CMK (cell line): ENCODE measurements around the gene A2ML1.
A peak's percentile ranks its signal among the peaks of the same experiment; 100 is the strongest.
"Not testable (repeated sequence)": the region's sequence is repeated elsewhere in the genome, so short reads cannot be mapped to it uniquely, and the experiment has no call there.

Experiments used
- DNase-seq: peaks from one replicate; pipeline ENCODE4 v3.0.0-alpha.2; 2010; ENCODE audit warnings: low read depth

Gene A2ML1

DNA sequence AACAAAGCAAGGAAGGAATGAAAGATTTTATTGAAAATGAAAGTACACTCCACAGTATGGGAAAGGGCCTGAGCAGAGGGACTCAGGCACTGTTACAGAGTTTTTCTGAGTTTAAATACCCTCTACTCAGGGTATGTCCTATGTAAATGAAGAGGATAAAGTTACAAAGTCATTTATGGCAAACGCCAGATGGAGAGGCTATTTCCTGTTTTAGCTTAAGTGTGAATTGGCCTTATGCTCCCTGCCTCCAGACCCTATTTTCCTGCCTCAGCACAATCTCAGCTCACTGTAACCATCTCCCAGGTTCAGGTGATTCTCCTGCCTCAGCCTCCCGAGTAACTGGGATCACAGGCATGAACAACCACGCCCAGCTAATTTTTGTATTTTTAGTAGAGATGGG, 85.1 kb downstream of the A2ML1 start:
- DNase-seq = no peak

DNA sequence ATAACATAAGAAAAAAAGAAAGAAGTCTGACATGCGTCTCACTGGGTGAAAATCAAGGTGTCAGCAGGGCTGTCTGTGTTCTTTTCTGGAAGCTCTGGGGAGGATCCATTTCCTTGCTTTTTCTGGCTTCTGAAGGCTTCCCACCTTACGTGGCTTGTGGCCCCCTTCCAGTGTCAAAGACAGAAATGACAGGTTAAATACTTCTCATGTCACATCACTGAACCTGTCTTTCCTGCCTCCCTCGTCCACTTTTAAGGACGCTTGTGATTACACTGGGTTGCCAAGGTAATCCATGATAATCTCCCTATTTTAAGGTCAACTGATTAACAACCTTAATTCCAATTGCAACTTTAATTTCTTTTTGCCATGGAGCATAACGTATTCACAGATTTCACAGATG, 87.3 kb downstream of the A2ML1 start:
- no peak for DNase-seq

DNA sequence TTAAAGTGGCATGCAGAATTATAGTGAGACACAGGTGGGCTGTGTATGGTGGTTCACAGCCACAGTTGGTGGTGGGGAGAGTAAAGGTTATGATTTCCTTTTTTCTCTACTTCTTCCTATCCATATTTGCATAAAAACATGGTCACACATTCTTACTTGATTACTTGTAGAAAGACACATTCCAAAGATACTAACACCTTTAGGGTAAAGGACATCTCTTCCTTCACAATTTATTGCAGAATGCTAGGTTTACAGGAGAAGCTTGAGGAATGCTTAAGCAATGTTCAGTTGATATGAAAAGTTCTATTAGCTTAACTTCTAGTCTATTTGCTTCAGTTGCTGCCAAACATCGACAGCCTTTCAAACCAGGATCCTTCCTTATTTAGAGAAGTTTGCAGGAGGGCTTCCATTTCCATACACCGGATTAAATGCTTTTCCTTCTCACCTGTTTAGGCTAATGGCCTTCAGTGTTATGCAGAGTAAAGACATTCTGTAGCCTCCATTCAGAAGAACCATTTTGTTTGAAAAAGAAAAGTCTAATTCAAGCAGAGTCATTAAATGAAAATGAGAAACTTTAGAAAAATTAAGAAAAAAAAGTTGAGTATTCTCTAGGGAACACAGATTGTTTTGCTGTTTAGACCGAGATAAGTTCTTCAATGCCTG, 89.3 kb downstream of the A2ML1 start:
- no peak for DNase-seq

DNA sequence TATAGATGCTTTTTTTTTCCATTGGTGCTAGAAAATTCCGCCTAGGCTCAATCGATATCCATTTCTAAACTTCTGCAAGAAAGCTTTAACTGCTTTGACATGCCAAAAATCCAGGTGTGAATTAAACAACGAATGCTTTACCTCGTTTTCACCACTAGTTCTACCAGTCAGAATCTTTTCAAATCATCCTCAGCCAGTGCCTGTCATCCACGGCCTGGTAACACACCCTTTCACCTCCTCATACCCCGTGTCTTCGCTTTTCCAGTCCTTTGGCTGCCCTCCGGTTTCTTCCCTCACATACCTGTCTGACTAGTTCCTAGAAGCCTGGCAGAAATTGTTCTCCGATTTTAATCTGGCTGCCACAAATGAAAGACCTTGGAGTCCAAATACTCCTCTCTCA, 90.5 kb downstream of the A2ML1 start:
- DNase-seq = no peak

DNA sequence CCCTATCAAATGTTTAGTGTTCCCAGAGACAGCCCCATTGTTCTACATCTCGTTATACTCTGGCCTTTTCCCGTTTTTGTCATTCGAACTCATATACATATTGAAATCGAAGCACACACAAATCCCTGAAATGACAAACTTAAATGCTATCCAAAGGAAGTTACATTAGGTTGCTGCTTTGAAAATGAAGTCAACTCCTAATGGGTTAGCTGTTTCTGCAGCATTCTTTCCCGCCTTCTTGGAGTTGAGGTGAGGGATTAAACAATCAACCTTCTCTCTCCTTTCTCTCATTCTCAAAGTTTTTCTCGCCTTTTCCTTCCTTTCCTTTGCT, 91.2 kb downstream of the A2ML1 start:
- DNase-seq = no peak

DNA sequence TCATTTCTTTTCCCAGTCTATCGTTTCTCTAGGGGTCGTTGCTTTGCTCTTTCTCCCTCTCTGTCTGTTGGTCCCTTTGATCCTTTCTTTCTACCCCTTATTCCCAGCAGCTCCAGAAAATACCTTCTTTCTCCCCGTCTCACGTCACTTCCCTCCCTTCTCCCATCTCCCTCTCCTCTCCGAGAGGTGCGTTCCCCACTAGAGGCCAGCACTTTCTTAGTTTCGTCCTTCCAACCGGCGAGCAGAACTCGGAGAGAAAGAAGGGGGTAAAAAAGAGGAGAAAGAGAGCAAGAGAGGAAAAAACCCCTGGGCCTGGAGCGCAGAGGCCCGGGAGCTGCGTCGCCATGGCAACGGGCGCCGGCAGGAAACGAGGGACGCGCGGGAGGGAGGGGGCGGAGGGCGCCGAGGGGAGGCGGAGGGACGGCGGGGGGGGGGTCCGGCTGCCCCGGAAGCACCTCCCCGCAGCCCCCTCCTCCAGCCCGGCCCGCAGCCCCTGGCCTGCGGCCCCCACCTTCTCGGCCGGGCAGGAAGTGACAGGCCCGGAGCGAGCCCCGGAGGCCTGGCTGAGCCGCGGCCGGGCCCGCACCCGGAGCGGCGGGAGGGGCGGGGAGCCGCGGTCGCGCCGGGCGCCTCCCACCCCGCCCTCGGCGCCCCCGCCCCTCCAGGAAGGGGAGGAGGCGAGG, 91.8 kb downstream of the A2ML1 start, which contains the start of gene PHC1:
PHC1 (plus strand) TSS at position 477 of the 683 bp plus-strand sequence. CDS start 3,169 bp downstream, outside the sequence.
- peak; percentile 52 for DNase-seq

DNA sequence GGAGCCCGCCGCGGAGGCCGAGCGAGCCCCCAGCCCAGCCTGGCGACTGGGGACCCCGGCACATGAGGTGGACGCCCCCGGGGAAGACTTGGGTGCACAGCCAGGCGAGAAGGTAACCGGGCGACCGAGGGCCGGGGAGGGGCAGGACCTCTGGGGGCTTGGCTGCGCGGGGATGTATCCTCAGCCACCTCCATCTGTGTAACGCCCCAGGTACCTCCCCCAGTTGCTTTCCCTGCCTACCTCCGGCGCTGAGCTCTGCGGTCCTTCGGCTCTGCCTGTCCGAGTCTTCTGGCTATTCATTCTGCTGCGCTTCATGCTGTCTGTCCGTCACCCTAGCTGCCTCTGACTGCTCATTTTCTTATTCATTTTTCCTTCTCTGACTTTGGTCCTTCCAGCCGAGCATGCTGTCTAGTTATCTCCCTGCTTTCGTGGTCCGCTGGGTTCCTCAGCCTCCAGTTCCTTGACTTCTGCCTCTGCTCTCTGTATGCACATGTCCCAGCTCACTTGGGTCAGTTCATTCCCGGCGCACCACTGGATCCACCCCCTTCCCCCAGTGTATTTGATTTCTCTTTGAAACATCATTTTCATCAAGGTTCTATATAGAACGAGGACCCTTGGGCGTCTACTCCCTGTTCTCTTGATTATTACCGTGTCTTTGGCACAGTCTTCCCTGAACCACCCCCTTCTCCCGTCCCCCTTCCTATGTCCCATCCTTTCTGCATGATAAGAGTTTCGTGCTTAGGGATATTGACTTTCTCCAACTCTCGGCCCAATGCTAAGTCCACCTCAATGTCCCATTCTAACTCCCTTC, 92.5 kb downstream of the A2ML1 start:
- DNase-seq = no peak

DNA sequence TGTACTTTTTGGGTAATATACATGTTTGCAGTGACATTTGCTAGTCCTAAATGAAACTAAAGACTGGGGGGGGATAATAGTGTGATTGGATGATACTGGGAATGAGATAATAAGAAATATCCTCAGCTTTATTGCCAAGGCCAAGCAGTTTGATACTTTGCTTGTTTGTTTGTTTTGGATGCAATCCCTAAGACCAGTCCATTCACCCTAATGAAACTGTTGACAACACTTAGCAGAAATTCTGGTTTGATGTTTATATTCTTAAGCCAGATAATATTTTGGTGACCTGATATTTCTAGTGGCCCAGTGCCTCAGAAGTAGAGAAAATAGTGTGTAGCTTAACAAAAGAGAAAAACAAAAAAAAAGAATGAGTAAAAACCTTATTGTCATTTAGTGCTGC, 93.7 kb downstream of the A2ML1 start:
- no peak for DNase-seq

DNA sequence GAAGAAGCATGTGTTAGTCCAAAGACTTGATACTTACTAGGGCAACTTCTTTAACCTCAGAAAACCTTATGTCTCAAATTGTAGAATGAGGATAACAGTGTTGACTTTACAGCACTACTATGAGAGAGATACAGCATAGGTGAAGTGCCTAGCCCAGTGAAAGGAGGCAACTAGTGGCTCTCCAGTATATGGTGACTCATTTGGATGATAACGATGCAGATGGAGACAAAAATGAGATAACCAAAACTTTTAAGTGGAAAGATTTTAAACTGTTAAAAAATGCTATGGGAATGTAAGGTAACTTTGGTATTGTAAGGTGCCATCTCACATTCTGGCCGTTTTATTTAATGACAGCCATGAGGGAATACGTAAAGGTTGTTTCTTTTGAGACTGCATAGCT, 94.6 kb downstream of the A2ML1 start:
- no peak for DNase-seq

DNA sequence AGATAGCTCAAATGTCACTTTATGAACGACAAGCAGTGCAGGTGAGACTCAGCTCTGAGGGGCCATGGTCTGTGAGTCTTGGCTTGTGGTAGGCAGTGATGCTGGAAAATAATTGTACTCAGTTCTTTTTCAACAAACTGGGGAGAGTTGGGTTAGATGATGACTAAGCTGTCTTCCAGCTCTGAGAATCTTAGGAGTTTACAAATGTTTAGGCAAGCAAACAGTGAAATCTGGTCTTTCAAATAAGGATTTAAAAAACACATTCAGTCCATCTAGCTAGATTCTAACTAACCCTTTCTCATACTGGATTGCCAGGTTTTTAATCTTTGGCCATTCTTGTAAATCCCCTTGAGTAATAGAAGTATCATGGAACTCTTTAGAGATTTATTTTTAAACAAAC, 95.3 kb downstream of the A2ML1 start:
- DNase-seq = no peak

DNA sequence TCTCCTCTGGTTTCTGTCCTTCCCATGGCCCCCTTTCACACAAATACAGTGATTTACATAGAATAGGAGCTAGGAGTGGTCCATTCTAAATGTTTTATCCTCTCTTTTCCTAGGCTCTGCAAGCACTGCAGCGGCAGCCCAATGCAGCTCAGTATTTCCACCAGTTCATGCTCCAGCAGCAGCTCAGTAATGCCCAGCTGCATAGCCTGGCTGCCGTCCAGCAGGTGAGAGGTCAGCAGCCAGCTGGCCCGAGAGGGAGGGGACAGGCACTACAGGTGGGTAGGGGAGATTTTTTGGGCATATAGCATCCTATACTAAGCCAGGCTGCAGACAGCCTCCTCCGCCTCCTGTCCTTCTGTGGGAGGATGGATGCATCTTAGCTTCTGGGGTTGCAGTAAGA, 97.2 kb downstream of the A2ML1 start:
- DNase-seq = not testable (repeated sequence)

DNA sequence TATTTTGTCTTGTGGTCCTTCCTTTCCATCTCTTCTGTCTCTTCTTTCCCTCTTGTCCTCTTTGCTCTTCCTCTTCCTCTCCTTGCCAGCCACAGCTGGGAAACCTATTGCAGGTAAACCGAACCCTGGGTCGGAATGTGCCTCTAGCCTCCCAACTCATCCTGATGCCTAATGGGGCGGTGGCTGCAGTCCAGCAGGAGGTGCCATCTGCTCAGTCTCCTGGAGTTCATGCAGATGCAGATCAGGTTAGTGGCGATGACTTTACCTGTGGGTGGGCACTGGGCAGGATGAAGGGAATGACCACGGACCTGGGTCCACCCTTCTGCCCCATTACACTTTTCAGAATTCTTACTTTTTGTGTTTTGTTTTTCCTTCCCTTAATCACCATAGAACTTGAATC, 100.1 kb downstream of the A2ML1 start:
- DNase-seq = no peak
